ENCODE measurements around the gene MAPK12. TPM values are rescaled to one million over a fixed set of nuclear protein-coding genes. Genes with fewer than 3 reads are reported as not detected.

The MAPK12 gene
- total RNA-seq, 1 experiment from 2014 or later, result 74.6 TPM

- BruUV-seq (replicated peaks), result no TSS peak
- CTCF ChIA-PET, result no interaction called here
- DNase-seq (ENCODE audit: low read depth, low spot score) (no peak), ATAC-seq (no peak)
- Histone ChIP-seq H3K9me3 (ENCODE audit: control insufficient read depth, insufficient read depth, low read depth, low read length) (no peaks in the 10 kb centered on the region), H3K27ac (ENCODE audit: low read length) (no peak overlapping the region), H3K27me3 (ENCODE audit: control insufficient read depth, insufficient read depth, low read length) (no peaks in the 10 kb centered on the region), H3K4me3 (ENCODE audit: low read depth in 2 of 2, low read length in 2 of 2) (no peak overlapping the region), H3K4me1 (ENCODE audit: control insufficient read depth, insufficient read depth, low read length) (peaks cover 28% of the 10 kb centered on the region), H3K36me3 (ENCODE audit: control insufficient read depth, insufficient read depth, low read length) (no peaks in the 10 kb centered on the region; the same call in 1 of the 2 replicates)
- POLR2A ChIA-PET, result interaction anchor here (0.6 kb wide), 1 partner anchor 77 kb away, joined by 4 read pairs; no protein-coding TSS in a partner anchor
- intact Hi-C loops (cut with micrococcal nuclease; ENCODE audit: unreplicated experiment) (no loop called here), in situ Hi-C loops (cut with HindIII; ENCODE audit: low pct_unique_long_range_greater_than_20kb, low sequenced_read_pairs) (no loop called here)
- TF ChIP-seq CTCF (IDR thresholded peaks at IDR 0.05), result no peak
- TF ChIP-seq REST (IDR thresholded peaks at IDR 0.05; ENCODE audit: insufficient read depth in 1 of 2, low read depth in 2 of 2, low read length in 1 of 2), result no peak
- TF ChIP-seq POLR2AphosphoS5 (IDR thresholded peaks at IDR 0.05; ENCODE audit: low read depth, low read length), result no peak
- no peak for TF ChIP-seq SIN3A (IDR thresholded peaks at IDR 0.05; ENCODE audit: borderline replicate concordance, insufficient read depth, low read depth, low read length)
- TF ChIP-seq TCF7L2 (IDR thresholded peaks at IDR 0.05; ENCODE audit: low read depth, low read length), result no peak
Measured at GRCh38 chr22:50256258-50256862, 5.1 kb downstream of the MAPK12 start.

- no TSS peak for BruUV-seq (replicated peaks)
- no peak for DNase-seq (ENCODE audit: low read depth, low spot score)
- ChIA-PET POLR2A (no interaction called here), CTCF (no interaction called here)
- ATAC-seq, result no peak
- TF ChIP-seq CTCF (IDR thresholded peaks at IDR 0.05), result no peak
- no peak for TF ChIP-seq REST (IDR thresholded peaks at IDR 0.05; ENCODE audit: insufficient read depth in 1 of 2, low read depth in 2 of 2, low read length in 1 of 2)
- no peak for TF ChIP-seq TCF7L2 (IDR thresholded peaks at IDR 0.05; ENCODE audit: low read depth, low read length)
- TF ChIP-seq SIN3A (IDR thresholded peaks at IDR 0.05; ENCODE audit: borderline replicate concordance, insufficient read depth, low read depth, low read length), result no peak
- TF ChIP-seq POLR2AphosphoS5 (IDR thresholded peaks at IDR 0.05; ENCODE audit: low read depth, low read length), result no peak
- intact Hi-C loops (cut with micrococcal nuclease; ENCODE audit: unreplicated experiment), result no loop called here
- Histone ChIP-seq H3K36me3 (ENCODE audit: control insufficient read depth, insufficient read depth, low read length) (no peaks in the 10 kb centered on the region), H3K27ac (ENCODE audit: low read length) (no peak overlapping the region), H3K4me3 (ENCODE audit: low read depth in 2 of 2, low read length in 2 of 2) (no peak overlapping the region), H3K4me1 (ENCODE audit: control insufficient read depth, insufficient read depth, low read length) (peaks cover 28% of the 10 kb centered on the region), H3K9me3 (ENCODE audit: control insufficient read depth, insufficient read depth, low read depth, low read length) (no peaks in the 10 kb centered on the region), H3K27me3 (ENCODE audit: control insufficient read depth, insufficient read depth, low read length) (no peaks in the 10 kb centered on the region)
- in situ Hi-C loops (cut with HindIII; ENCODE audit: low pct_unique_long_range_greater_than_20kb, low sequenced_read_pairs), result no loop called here
Measured at GRCh38 chr22:50255607-50256006, 5.9 kb downstream of the MAPK12 start.
